Activated B cell treated with CpG ODN at 0.5 μM for 24 hours (primary cell): ENCODE measurements around the gene RNLS. TPM values are rescaled to one million over a fixed set of nuclear protein-coding genes. Genes with fewer than 3 reads are reported as not detected.

Source experiments
- ATAC-seq: fragments of 200-7000 bp; cut with Tn5 transposase; one replicate; pipeline ENCODE4 v1.10.0; 2021; ENCODE audit warnings: low read depth, mild to moderate bottlenecking, moderate library complexity
- CTCF ChIA-PET: fragments of 350-600 bp; sonication (Branson Sonifier 250); formaldehyde crosslinking; loops from one replicate; lab custom pipeline; 2021; ENCODE audit warnings: antibody characterized with exemption; lab: Charles Lee
- POLR2A ChIA-PET: fragments of 350-600 bp; sonication (Branson Sonifier 250); formaldehyde crosslinking; loops from one replicate; lab custom pipeline; 2021; ENCODE audit warnings: antibody characterized with exemption; lab: Charles Lee
- DNase-seq: peaks from one replicate; pipeline ENCODE4 v3.0.0; 2022
- H3K27ac Mint-ChIP-seq: one replicate; pipeline ENCODE4 v1.8.0; 2020; ENCODE audit warnings: mixed read lengths
- H3K27me3 Mint-ChIP-seq: one replicate; pipeline ENCODE4 v1.8.0; 2021; ENCODE audit warnings: mixed read lengths
- H3K36me3 Mint-ChIP-seq: one replicate; pipeline ENCODE4 v1.8.0; 2021; ENCODE audit warnings: low read depth, mixed read lengths
- H3K4me1 Mint-ChIP-seq: one replicate; pipeline ENCODE4 v1.8.0; 2021; ENCODE audit warnings: mixed read lengths
- H3K4me3 Mint-ChIP-seq: one replicate; pipeline ENCODE4 v1.8.0; 2020; ENCODE audit warnings: mild to moderate bottlenecking, mixed read lengths
- H3K9me3 Mint-ChIP-seq: one replicate; pipeline ENCODE4 v1.8.0; 2020; ENCODE audit warnings: mixed read lengths
- intact Hi-C: fragments of 100-400 bp; cut with micrococcal nuclease; formaldehyde crosslinking; loops from one replicate; pipeline ENCODE4 v1.15.1; 2024
- total RNA-seq: library from RNA; stranded (reverse); gene quantifications from 2 replicates; pipeline ENCODE4 v1.2.3, GENCODE V29; 2022
- TF ChIP-seq, protein P1 (sequence below): fragments of 200-600 bp; IDR thresholded peaks from one replicate; pipeline ENCODE4 v1.8.0; 2022; ENCODE audit warnings: antibody characterized with exemption, mild to moderate bottlenecking

The RNLS gene
- total RNA-seq, 1 donor from 2014 or later, result 5.7 TPM

GRCh38 chr10:88531392-88532052 lies 51.6 kb downstream of the RNLS start:
- ChIA-PET CTCF (interaction anchor here (0.7 kb wide), 1 partner anchor 315 kb away, joined by 3 read pairs; no protein-coding TSS in a partner anchor), POLR2A (no interaction called here)
- Mint-ChIP-seq H3K27ac (no peak overlapping the region), H3K9me3 (no peaks in the 10 kb centered on the region), H3K4me3 (no peak overlapping the region), H3K36me3 (no peaks in the 10 kb centered on the region), H3K4me1 (no peaks in the 10 kb centered on the region), H3K27me3 (no peaks in the 10 kb centered on the region)
- TF ChIP-seq, protein P1, sequence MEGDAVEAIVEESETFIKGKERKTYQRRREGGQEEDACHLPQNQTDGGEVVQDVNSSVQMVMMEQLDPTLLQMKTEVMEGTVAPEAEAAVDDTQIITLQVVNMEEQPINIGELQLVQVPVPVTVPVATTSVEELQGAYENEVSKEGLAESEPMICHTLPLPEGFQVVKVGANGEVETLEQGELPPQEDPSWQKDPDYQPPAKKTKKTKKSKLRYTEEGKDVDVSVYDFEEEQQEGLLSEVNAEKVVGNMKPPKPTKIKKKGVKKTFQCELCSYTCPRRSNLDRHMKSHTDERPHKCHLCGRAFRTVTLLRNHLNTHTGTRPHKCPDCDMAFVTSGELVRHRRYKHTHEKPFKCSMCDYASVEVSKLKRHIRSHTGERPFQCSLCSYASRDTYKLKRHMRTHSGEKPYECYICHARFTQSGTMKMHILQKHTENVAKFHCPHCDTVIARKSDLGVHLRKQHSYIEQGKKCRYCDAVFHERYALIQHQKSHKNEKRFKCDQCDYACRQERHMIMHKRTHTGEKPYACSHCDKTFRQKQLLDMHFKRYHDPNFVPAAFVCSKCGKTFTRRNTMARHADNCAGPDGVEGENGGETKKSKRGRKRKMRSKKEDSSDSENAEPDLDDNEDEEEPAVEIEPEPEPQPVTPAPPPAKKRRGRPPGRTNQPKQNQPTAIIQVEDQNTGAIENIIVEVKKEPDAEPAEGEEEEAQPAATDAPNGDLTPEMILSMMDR, result no peak
- ATAC-seq (no peak), DNase-seq (no peak)
- intact Hi-C loops, result no loop called here

DNA sequence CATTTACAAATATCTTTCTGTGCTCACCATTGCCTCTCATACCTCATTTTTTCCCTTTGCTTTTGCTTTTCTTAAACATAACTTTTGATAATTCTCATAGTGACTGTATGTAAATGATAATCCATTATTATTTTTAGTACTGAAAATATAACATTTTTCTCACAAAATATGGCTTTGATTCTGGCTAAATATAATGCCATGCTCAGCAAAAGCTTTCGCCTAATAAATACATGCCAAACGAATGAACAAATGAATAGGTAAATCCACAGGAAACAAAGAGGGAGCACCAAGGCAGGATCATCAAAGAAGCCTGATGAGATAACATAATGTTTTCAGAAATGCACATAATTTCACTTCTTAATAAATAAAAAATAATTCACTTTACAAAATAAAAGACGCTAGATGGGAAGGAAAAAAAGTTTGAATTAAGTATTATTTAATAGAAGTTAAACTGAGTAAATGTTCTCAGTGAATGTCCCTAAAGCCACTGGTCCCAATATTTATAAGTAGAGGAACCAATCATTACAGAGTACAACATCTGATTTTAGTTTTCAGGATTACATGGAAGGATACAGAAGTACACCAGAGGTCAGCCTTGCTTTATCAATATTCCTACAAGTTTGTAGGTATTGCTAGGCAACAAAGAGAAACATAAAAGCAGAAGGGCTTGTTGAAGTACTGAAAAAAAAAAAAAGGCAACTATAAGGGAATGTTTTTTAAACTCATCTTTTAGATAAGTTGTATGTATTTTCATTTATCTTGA lies 52.3 kb downstream of the RNLS start:
- H3K36me3 Mint-ChIP-seq, result no peaks in the 10 kb centered on the region
- H3K9me3 Mint-ChIP-seq, result no peaks in the 10 kb centered on the region
- no peak overlapping the region for H3K27ac Mint-ChIP-seq
- H3K4me3 Mint-ChIP-seq, result no peak overlapping the region
- TF ChIP-seq, protein P1, result no peak
- no peak for DNase-seq
- ChIA-PET POLR2A (no interaction called here), CTCF (interaction anchor here (0.7 kb wide), 1 partner anchor 315 kb away, joined by 3 read pairs; no protein-coding TSS in a partner anchor)
- intact Hi-C loops, result no loop called here
- H3K27me3 Mint-ChIP-seq, result no peaks in the 10 kb centered on the region
- ATAC-seq, result no peak
- H3K4me1 Mint-ChIP-seq, result no peaks in the 10 kb centered on the region

GRCh38 chr10:88530093-88530492 lies 53.0 kb downstream of the RNLS start:
- ATAC-seq (no peak), DNase-seq (no peak)
- TF ChIP-seq, protein P1, result no peak
- Mint-ChIP-seq H3K27ac (no peak overlapping the region), H3K4me1 (no peaks in the 10 kb centered on the region), H3K9me3 (no peaks in the 10 kb centered on the region), H3K27me3 (no peaks in the 10 kb centered on the region), H3K4me3 (no peak overlapping the region), H3K36me3 (no peaks in the 10 kb centered on the region)
- intact Hi-C loops, result no loop called here
- ChIA-PET CTCF (no interaction called here), POLR2A (no interaction called here)

DNA sequence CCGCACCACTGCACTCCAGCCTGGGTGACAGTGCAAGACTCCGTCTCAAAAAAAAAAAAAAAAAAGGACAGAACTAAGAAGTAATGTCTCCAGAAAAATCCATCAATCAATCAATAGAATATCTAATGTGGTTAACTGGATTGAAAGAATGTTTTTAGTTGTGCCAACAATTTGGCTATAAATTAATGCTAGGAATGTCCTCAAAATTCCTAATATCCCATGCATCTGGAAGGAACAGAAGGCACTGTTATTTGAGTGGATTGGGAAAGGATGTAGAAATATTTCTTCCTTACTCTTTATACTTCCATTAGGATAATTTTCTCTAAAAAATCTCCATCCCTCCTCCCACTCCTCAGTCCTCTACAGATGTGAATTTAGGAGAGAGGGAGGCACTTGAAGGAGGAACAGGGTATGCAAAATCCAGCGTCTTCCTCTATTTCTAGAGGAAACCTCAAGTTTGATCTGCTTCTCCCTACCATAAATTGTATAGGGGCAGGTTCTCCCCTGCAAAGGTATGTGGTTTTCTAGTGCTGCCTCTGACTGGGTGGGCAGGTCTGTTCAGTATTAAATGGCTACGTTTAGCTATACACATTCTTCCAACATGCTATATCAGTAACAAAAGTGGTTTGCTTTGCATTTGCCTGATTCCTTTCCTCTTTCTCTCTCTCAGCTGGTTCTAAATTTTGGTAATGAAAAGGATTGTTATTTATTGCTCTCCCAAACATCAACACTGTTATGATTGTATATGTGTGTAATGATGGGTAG lies 54.1 kb downstream of the RNLS start:
- CTCF ChIA-PET, result no interaction called here

More for the DNA sequence above, 54.1 kb downstream of the RNLS start:
- TF ChIP-seq, protein P1, result no peak
- no peak overlapping the region for H3K27ac Mint-ChIP-seq
- no peaks in the 10 kb centered on the region for H3K27me3 Mint-ChIP-seq
- no peaks in the 10 kb centered on the region for H3K36me3 Mint-ChIP-seq
- DNase-seq, result no peak
- intact Hi-C loops, result no loop called here
- POLR2A ChIA-PET, result no interaction called here
- H3K4me3 Mint-ChIP-seq, result no peak overlapping the region
- no peaks in the 10 kb centered on the region for H3K4me1 Mint-ChIP-seq
- no peaks in the 10 kb centered on the region for H3K9me3 Mint-ChIP-seq
- no peak for ATAC-seq
